ENCODE measurements around the gene ZFAND5.

Gene ZFAND5

GRCh38 chr9:72324974-72325373 lies 40.0 kb downstream of the ZFAND5 start:
- TF ChIP-seq GATA1 (IDR thresholded peaks at IDR 0.05; ENCODE audit: low read depth, low read length), result no peak
- no peak for TF ChIP-seq POLR2A (IDR thresholded peaks at IDR 0.05; ENCODE audit: low read length)
- DNase-seq, result no peak

- DNase-seq, result no peak
Observed at GRCh38 chr9:72322678-72323077, 42.3 kb downstream of the ZFAND5 start.

GRCh38 chr9:72322259-72322658 lies 42.7 kb downstream of the ZFAND5 start:
- TF ChIP-seq GATA1 (IDR thresholded peaks at IDR 0.05; ENCODE audit: low read depth, low read length), result no peak
- TF ChIP-seq POLR2A (IDR thresholded peaks at IDR 0.05; ENCODE audit: low read length), result no peak
- DNase-seq, result no peak

More at GRCh38 chr9:72322678-72323077, 42.3 kb downstream of the ZFAND5 start:
- TF ChIP-seq GATA1 (IDR thresholded peaks at IDR 0.05; ENCODE audit: low read depth, low read length) (no peak), POLR2A (IDR thresholded peaks at IDR 0.05; ENCODE audit: low read length) (no peak)

- TF ChIP-seq POLR2A (IDR thresholded peaks at IDR 0.05; ENCODE audit: low read length), result no peak
- no peak for TF ChIP-seq GATA1 (IDR thresholded peaks at IDR 0.05; ENCODE audit: low read depth, low read length)
- no peak for DNase-seq
Observed at GRCh38 chr9:72315510-72316311, 49.3 kb downstream of the ZFAND5 start.

- TF ChIP-seq POLR2A (IDR thresholded peaks at IDR 0.05; ENCODE audit: low read length), result no peak
- TF ChIP-seq GATA1 (IDR thresholded peaks at IDR 0.05; ENCODE audit: low read depth, low read length), result no peak
- DNase-seq, result no peak
Observed at GRCh38 chr9:72315089-72315509, 49.9 kb downstream of the ZFAND5 start.

- TF ChIP-seq GATA1 (IDR thresholded peaks at IDR 0.05; ENCODE audit: low read depth, low read length) (no peak), POLR2A (IDR thresholded peaks at IDR 0.05; ENCODE audit: low read length) (no peak)
- DNase-seq, result no peak
Observed at GRCh38 chr9:72313507-72313906, 51.5 kb downstream of the ZFAND5 start.

GRCh38 chr9:72312386-72312987 lies 52.5 kb downstream of the ZFAND5 start:
- TF ChIP-seq POLR2A (IDR thresholded peaks at IDR 0.05; ENCODE audit: low read length), result no peak
- DNase-seq, result no peak

- DNase-seq, result no peak
- TF ChIP-seq GATA1 (IDR thresholded peaks at IDR 0.05; ENCODE audit: low read depth, low read length), result no peak
- TF ChIP-seq POLR2A (IDR thresholded peaks at IDR 0.05; ENCODE audit: low read length), result no peak
Observed at GRCh38 chr9:72309364-72310133, 55.5 kb downstream of the ZFAND5 start.

- TF ChIP-seq POLR2A (IDR thresholded peaks at IDR 0.05; ENCODE audit: low read length) (no peak), GATA1 (IDR thresholded peaks at IDR 0.05; ENCODE audit: low read depth, low read length) (no peak)
- no peak for DNase-seq
Observed at GRCh38 chr9:72306761-72307160, 58.2 kb downstream of the ZFAND5 start.

- TF ChIP-seq GATA1 (IDR thresholded peaks at IDR 0.05; ENCODE audit: low read depth, low read length) (no peak), POLR2A (IDR thresholded peaks at IDR 0.05; ENCODE audit: low read length) (no peak)
- no peak for DNase-seq
Observed at GRCh38 chr9:72305707-72306106, 59.3 kb downstream of the ZFAND5 start.

- peak; percentile 61 to 65 for DNase-seq
- TF ChIP-seq GATA1 (IDR thresholded peaks at IDR 0.05; ENCODE audit: low read depth, low read length) (no peak), POLR2A (IDR thresholded peaks at IDR 0.05; ENCODE audit: low read length) (no peak)
Observed at GRCh38 chr9:72305102-72305546, 59.9 kb downstream of the ZFAND5 start.

- DNase-seq, result no peak
- TF ChIP-seq POLR2A (IDR thresholded peaks at IDR 0.05; ENCODE audit: low read length) (no peak), GATA1 (IDR thresholded peaks at IDR 0.05; ENCODE audit: low read depth, low read length) (no peak)
Observed at GRCh38 chr9:72304538-72304937, 60.5 kb downstream of the ZFAND5 start.
